IMR-90 (cell line): ENCODE measurements around the gene DNAI2. TPM values are rescaled to one million over a fixed set of nuclear protein-coding genes. Genes with fewer than 3 reads are reported as not detected.

ENCODE experiments used
- ATAC-seq: fragments of 200-7000 bp; cut with Tn5 transposase; 2 replicates; pipeline ENCODE4 v1.9.1; 2020; ENCODE audit warnings: low read depth, mild to moderate bottlenecking, moderate library complexity
- BruUV-seq: library from RNA; stranded (reverse); fragments of 400-500 nt; replicated peaks from 2 replicates; lab custom pipeline; 2021; lab: Mats Ljungman, UMichigan
- CTCF ChIA-PET: fragments of 300-600 bp; formaldehyde crosslinking; extraction: SDS; loops from one replicate; lab custom pipeline; 2021; ENCODE audit warnings: antibody characterized with exemption; lab: Yijun Ruan, JAX
- POLR2A ChIA-PET: fragments of 300-600 bp; sonication (Branson Sonifier 250); formaldehyde crosslinking; loops from one replicate; lab custom pipeline; 2022; ENCODE audit warnings: antibody characterized with exemption; ENCODE audit not compliant: unreplicated experiment; lab: Charles Lee
- DNase-seq: peaks from one replicate; pipeline ENCODE4 v3.0.0; 2013
- H2AFZ ChIP-seq: replicated peaks from 2 replicates; pipeline ENCODE3; 2013; ENCODE audit warnings: low read length, mild to moderate bottlenecking; ENCODE audit not compliant: poor library complexity
- H2AK5ac ChIP-seq: 2 replicates; pipeline ENCODE4 v1.6.1; 2013; ENCODE audit warnings: low read depth, low read length, inconsistent platforms
- H2AK9ac ChIP-seq: replicated peaks from 2 replicates; pipeline ENCODE3; 2013; ENCODE audit warnings: mild to moderate bottlenecking, low read depth, low read length, moderate library complexity; ENCODE audit not compliant: poor library complexity
- H2BK120ac ChIP-seq: 2 replicates; pipeline ENCODE4 v1.6.1; 2013; ENCODE audit warnings: low read depth, low read length, inconsistent platforms
- H2BK15ac ChIP-seq: 3 replicates; pipeline ENCODE4 v1.6.1; 2013; ENCODE audit warnings: low read depth, low read length, inconsistent platforms
- H2BK20ac ChIP-seq: 2 replicates; pipeline ENCODE4 v1.6.1; 2013; ENCODE audit warnings: low read depth, mild to moderate bottlenecking, inconsistent platforms, low read length, moderate library complexity
- H2BK5ac ChIP-seq: 2 replicates; pipeline ENCODE4 v1.6.1; 2013; ENCODE audit warnings: mild to moderate bottlenecking, low read depth, low read length, inconsistent platforms; ENCODE audit not compliant: poor library complexity, severe bottlenecking
- H3K14ac ChIP-seq: replicated peaks from 2 replicates; pipeline ENCODE4 v1.6.1; 2013; ENCODE audit warnings: low read depth, low read length, inconsistent platforms
- H3K18ac ChIP-seq: 2 replicates; pipeline ENCODE4 v1.6.1; 2013; ENCODE audit warnings: low read depth, low read length, control low read depth
- H3K23ac ChIP-seq: 2 replicates; pipeline ENCODE4 v1.6.1; 2013; ENCODE audit warnings: low read depth, low read length, inconsistent platforms
- H3K27ac ChIP-seq: 2 replicates; pipeline ENCODE4 v1.5.1; 2013; ENCODE audit warnings: mild to moderate bottlenecking, control low read depth, low read length; ENCODE audit not compliant: insufficient read depth
- H3K27me3 ChIP-seq: 2 replicates; pipeline ENCODE4 v1.6.1; 2013; ENCODE audit warnings: low read length; ENCODE audit not compliant: control insufficient read depth, insufficient read depth
- H3K36me3 ChIP-seq: 2 replicates; pipeline ENCODE4 v1.6.1; 2013; ENCODE audit warnings: low read length, mixed read lengths; ENCODE audit not compliant: control insufficient read depth, insufficient read depth
- H3K4ac ChIP-seq: 2 replicates; pipeline ENCODE4 v1.6.1; 2013; ENCODE audit warnings: low read depth, low read length, inconsistent platforms
- H3K4me1 ChIP-seq: 2 replicates; pipeline ENCODE4 v1.6.1; 2013; ENCODE audit warnings: low read length, mixed read lengths; ENCODE audit not compliant: control insufficient read depth, insufficient read depth
- H3K4me2 ChIP-seq: 2 replicates; pipeline ENCODE4 v1.6.1; 2013; ENCODE audit warnings: low read depth, mild to moderate bottlenecking, control low read depth, low read length, moderate library complexity
- H3K4me3 ChIP-seq: 2 replicates; pipeline ENCODE4 v1.5.1; 2013; ENCODE audit warnings: low read depth, mild to moderate bottlenecking, control low read depth, low read length, moderate library complexity; ENCODE audit not compliant: insufficient read depth
- H3K56ac ChIP-seq: 2 replicates; pipeline ENCODE4 v1.6.1; 2013; ENCODE audit warnings: low read length, inconsistent platforms; ENCODE audit not compliant: insufficient read depth; ENCODE audit errors: extremely low read depth
- H3K79me1 ChIP-seq, 2 experiments: 2 replicates each; pipeline ENCODE4 v1.6.1; 2013; ENCODE audit warnings: low read length in 2 of 2, inconsistent platforms in 1 of 2, low read depth in 1 of 2
- H3K9ac ChIP-seq: 2 replicates; pipeline ENCODE4 v1.6.1; 2013; ENCODE audit warnings: low read depth, low read length, control low read depth
- H3K9me1 ChIP-seq: 2 replicates; pipeline ENCODE4 v1.6.1; 2013; ENCODE audit warnings: low read length, inconsistent platforms; ENCODE audit not compliant: insufficient read depth
- H3K9me3 ChIP-seq: 2 replicates; pipeline ENCODE4 v1.6.1; 2013; ENCODE audit warnings: low read length; ENCODE audit not compliant: control insufficient read depth, insufficient read depth
- H4K20me1 ChIP-seq: 2 replicates; pipeline ENCODE4 v1.6.1; 2013; ENCODE audit warnings: low read length, inconsistent platforms; ENCODE audit not compliant: insufficient read depth
- H4K5ac ChIP-seq: 2 replicates; pipeline ENCODE4 v1.6.1; 2013; ENCODE audit warnings: mild to moderate bottlenecking, low read depth, low read length, control low read depth
- H4K8ac ChIP-seq, 2 experiments: 2 replicates each; pipeline ENCODE4 v1.6.1; 2013; ENCODE audit warnings: low read depth in 2 of 2, low read length in 2 of 2, control low read depth in 1 of 2, inconsistent platforms in 1 of 2
- H4K91ac ChIP-seq: 2 replicates; pipeline ENCODE4 v1.6.1; 2013; ENCODE audit warnings: low read depth, low read length, inconsistent platforms; ENCODE audit not compliant: insufficient read depth
- BHLHE40 ChIP-seq: fragments of 150-350 bp; IDR thresholded peaks from 2 replicates; pipeline ENCODE4 v1.6.1; 2016; ENCODE audit warnings: mild to moderate bottlenecking, low read depth, low read length
- CEBPB ChIP-seq: IDR thresholded peaks from 2 replicates; pipeline ENCODE4 v1.6.1; 2012; ENCODE audit warnings: low read depth, low read length, improper control_type of control experiment
- CHD1 ChIP-seq: IDR thresholded peaks from 2 replicates; pipeline ENCODE4 v1.6.1; 2012; ENCODE audit warnings: low read depth, low read length, improper control_type of control experiment
- ELK1 ChIP-seq: fragments of 150-350 bp; IDR thresholded peaks from 2 replicates; pipeline ENCODE4 v1.6.1; 2016; ENCODE audit warnings: low read depth, mild to moderate bottlenecking, low read length, moderate library complexity, borderline replicate concordance
- FOS ChIP-seq: fragments of 150-350 bp; IDR thresholded peaks from 2 replicates; pipeline ENCODE4 v1.6.1; 2016; ENCODE audit warnings: low read depth, low read length
- MXI1 ChIP-seq: IDR thresholded peaks from 2 replicates; pipeline ENCODE4 v1.6.1; 2012; ENCODE audit warnings: low read depth, mild to moderate bottlenecking, low read length, moderate library complexity, borderline replicate concordance
- NFE2L2 ChIP-seq: fragments of 150-350 bp; IDR thresholded peaks from 2 replicates; pipeline ENCODE4 v1.6.1; 2016; ENCODE audit warnings: low read depth, mild to moderate bottlenecking, low read length
- POLR2A ChIP-seq: IDR thresholded peaks from 2 replicates; pipeline ENCODE4 v1.6.1; 2012; ENCODE audit warnings: mild to moderate bottlenecking, low read depth, low read length
- RAD21 ChIP-seq: IDR thresholded peaks from 2 replicates; pipeline ENCODE4 v1.6.1; 2012; ENCODE audit warnings: low read length, improper control_type of control experiment
- RCOR1 ChIP-seq: IDR thresholded peaks from 2 replicates; pipeline ENCODE4 v1.6.1; 2012; ENCODE audit warnings: mild to moderate bottlenecking, low read length, improper control_type of control experiment; ENCODE audit not compliant: insufficient replicate concordance
- RFX5 ChIP-seq: IDR thresholded peaks from 2 replicates; pipeline ENCODE4 v1.8.0; 2012; ENCODE audit warnings: low read depth, mild to moderate bottlenecking, low read length, moderate library complexity
- SMC3 ChIP-seq: fragments of 150-350 bp; IDR thresholded peaks from 2 replicates; pipeline ENCODE4 v1.6.1; 2016; ENCODE audit warnings: low read depth, mild to moderate bottlenecking, antibody characterized with exemption, low read length, moderate library complexity
- WGBS, 2 experiments: methylation state at CpG; one replicate each; pipeline versions ENCODE4 v1.1.5 to v1.1.7; 2013; ENCODE audit warnings: missing lambda C conversion rate in 2 of 2; ENCODE audit not compliant: insufficient read length in 1 of 2; ENCODE audit errors: extremely low coverage in 2 of 2; 5-methylcytosine and 5-hydroxymethylcytosine counted together
- dilution Hi-C: fragments of 300-500 bp; cut with HindIII; formaldehyde crosslinking; loops from one replicate; pipeline ENCODE4 v1.14.3; 2018; ENCODE audit warnings: low sequenced_read_pairs; ENCODE audit not compliant: unreplicated experiment
- in situ Hi-C: fragments of 300-500 bp; cut with MboI; formaldehyde crosslinking; loops from 3 replicates; pipeline ENCODE4 v1.14.3; 2019; ENCODE audit warnings: low sequenced_read_pairs, inconsistent platforms, mixed read lengths
- intact Hi-C: fragments of 100-400 bp; cut with micrococcal nuclease; formaldehyde crosslinking; loops from 2 replicates; pipeline ENCODE4 v1.10.0; 2022
- polyA plus RNA-seq, 3 experiments: library from polyadenylated mRNA; depleted of rRNA; stranded (reverse); fragments of >200 nt; gene quantifications; 2 replicates each; pipeline ENCODE4 v1.2.3, GENCODE V29; 2012; ENCODE audit warnings: low replicate concordance in 1 of 3
- total RNA-seq: library from RNA; depleted of rRNA; stranded (reverse); fragments of >200 nt; gene quantifications from 2 replicates; pipeline ENCODE4 v1.2.3, GENCODE V29; 2012

DNAI2 gene
- total and polyA plus RNA-seq, 2 of the 4 experiments (the other 2 are of a cell fraction) = not detected

- POLR2A ChIA-PET = no interaction called here
- TF ChIP-seq RFX5 (no peak), ELK1 (no peak), RAD21 (no peak), NFE2L2 (no peak), BHLHE40 (no peak), CHD1 (no peak), CEBPB (no peak), MXI1 (no peak), POLR2A (no peak), FOS (no peak), SMC3 (no peak), RCOR1 (no peak)
- Histone ChIP-seq H2BK20ac (no peak overlapping the region), H3K4me3 (no peak overlapping the region), H2BK15ac (no peak overlapping the region), H3K79me1 (no peaks in the 10 kb centered on the region), H3K9ac (no peak overlapping the region), H3K4ac (no peak overlapping the region), H3K9me3 (0 out of 2 replicates have a peak, but pooled peaks cover 2% of the 10 kb centered on the region), H3K9me1 (no peaks in the 10 kb centered on the region), H3K14ac (no peak overlapping the region), H2AFZ (no peak overlapping the region), H3K4me1 (no peaks in the 10 kb centered on the region), H3K27me3 (no peaks in the 10 kb centered on the region), H4K5ac (no peak overlapping the region), H4K91ac (no peak overlapping the region), H2BK5ac (no peak overlapping the region), H2AK5ac (no peak overlapping the region), H3K23ac (no peak overlapping the region), H3K18ac (no peak overlapping the region), H3K56ac (no peak overlapping the region), H3K27ac (no peak overlapping the region), H3K4me2 (no peak overlapping the region), H2AK9ac (no peak overlapping the region), H4K20me1 (no peaks in the 10 kb centered on the region), H3K36me3 (no peaks in the 10 kb centered on the region), H2BK120ac (no peak overlapping the region), H4K8ac (no peak overlapping the region)
- in situ Hi-C loops = no loop called here
- no TSS peak for BruUV-seq
- no peak for DNase-seq
- ATAC-seq = no peak
- dilution Hi-C loops = no loop called here
- 60% methylated on average over 6 of the region's 7 CpGs; no CpG with 5 or more reads in 1 of the 2 experiments for WGBS, 2 experiments
- intact Hi-C loops = no loop called here
- CTCF ChIA-PET = no interaction called here
Observed at GRCh38 chr17:74267579-74267978, 6.5 kb upstream of the DNAI2 start.
